NCI-H1105 (cell line): ENCODE data around the gene MIOX.
"Not testable (repeated sequence)": the region's sequence is repeated elsewhere in the genome, so short reads cannot be mapped to it uniquely, and the experiment has no call there.

Source experiments
- DNase-seq: peaks from one replicate; lab custom pipeline; 2025; lab: John Stamatoyannopoulos, UW

The MIOX gene

DNA sequence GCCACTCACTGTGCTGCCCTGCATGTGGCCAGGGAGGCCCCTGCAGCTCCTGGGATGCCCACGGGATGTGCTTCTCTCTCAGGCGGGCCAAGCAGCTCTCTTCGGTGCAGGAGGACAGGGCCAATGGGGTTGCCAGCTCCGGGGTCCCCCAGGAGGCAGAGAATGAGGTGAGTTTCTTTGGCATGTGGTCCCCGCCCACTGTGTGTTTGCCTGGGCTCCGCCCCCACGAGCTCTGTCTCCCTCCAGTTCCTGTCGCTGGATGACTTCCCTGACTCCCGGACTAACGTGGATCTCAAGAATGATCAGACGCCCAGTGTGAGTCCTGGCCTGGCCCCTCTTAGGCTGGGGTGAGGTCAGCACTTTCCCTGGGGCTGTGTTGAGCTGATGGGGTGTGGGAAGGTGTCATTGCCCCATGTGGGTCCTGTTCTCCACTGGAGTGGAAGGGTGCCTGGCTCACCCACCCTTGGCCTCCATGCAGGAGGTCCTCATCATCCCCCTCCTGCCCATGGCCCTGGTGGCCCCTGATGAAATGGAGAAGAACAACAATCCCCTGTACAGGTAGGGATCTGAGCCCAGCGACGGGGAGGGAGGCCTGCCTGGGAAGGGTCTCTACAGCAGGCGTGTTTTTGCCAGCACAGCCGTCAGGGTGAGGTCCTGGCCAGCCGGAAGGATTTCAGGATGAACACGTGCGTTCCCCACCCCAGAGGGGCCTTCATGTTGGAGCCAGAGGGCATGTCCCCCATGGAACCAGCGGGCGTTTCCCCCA, 31.0 kb downstream of the MIOX start:
- no peak for DNase-seq

GRCh38 chr22:50518606-50519005, 31.9 kb downstream of the MIOX start:
- DNase-seq: no peak

DNA sequence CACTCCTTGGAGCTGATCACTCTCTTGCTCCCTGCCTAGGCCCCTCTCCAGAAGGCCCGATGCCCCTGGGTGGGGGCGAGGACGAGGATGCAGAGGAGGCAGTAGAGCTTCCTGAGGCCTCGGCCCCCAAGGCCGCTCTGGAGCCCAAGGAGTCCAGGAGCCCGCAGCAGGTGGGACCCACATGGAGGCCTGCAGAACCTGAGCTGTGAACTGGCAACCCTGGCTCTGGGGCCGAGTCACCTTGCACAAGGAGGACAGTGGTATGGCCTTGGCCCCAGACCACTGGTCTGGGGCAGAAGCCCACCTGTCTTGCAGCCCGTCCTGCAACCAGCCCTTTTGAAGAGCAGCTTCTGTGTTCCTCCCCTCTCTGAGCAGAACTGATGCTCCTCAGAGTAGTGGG, 32.5 kb downstream of the MIOX start:
- no peak for DNase-seq

DNA sequence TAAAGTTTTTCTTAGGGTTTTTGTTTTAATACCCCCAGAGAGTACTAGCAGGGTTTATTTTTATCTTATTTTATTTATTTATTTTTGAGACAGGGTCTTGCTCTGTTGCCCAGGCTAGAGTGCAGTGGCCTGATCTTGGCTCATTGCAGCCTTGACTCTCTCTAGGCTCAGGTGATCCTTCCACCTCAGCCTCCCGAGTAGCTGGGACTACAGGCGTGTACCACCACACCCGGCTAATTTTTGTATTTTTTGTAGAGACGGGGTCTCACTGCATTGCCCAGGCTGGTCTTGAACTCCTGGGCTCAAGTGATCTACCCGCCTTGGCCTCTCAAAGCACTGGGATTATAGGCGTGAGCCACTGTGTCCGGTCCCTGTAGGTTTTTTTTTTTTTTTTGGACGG, 33.5 kb downstream of the MIOX start:
- DNase-seq: not testable (repeated sequence)

- no peak for DNase-seq
These were observed 34.3 kb downstream of the MIOX start for GRCh38 chr22:50520826-50521453.

GRCh38 chr22:50521710-50522109, 35.1 kb downstream of the MIOX start:
- DNase-seq: no peak

DNA sequence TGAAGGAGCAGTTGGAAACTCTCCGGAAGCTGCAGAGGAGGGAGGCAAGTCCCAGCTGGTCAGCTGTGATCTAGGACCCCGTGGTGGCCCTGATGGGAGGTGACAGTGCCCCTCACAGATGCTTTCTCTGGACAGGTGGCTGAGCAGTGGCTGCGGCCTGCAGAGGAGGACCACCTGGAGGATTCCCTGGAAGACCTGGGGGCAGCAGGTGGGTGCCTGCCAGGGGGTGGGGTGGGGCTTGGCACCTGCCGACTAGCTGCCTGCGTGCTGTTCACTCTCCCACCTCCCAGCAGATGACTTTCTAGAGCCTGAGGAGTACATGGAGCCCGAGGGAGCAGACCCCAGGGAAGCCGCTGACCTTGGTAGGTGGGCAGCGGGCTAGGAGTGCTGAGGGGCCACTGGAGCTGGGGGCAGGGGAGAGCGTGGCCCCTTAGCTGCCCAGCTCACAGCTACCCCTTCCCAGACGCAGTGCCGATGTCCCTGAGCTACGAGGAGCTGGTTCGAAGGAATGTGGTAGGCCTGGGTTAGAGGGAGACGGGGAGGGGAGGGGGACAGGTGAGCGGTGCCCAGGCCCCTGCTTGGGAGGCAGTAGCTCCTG, 35.6 kb downstream of the MIOX start:
- DNase-seq: no peak

DNA sequence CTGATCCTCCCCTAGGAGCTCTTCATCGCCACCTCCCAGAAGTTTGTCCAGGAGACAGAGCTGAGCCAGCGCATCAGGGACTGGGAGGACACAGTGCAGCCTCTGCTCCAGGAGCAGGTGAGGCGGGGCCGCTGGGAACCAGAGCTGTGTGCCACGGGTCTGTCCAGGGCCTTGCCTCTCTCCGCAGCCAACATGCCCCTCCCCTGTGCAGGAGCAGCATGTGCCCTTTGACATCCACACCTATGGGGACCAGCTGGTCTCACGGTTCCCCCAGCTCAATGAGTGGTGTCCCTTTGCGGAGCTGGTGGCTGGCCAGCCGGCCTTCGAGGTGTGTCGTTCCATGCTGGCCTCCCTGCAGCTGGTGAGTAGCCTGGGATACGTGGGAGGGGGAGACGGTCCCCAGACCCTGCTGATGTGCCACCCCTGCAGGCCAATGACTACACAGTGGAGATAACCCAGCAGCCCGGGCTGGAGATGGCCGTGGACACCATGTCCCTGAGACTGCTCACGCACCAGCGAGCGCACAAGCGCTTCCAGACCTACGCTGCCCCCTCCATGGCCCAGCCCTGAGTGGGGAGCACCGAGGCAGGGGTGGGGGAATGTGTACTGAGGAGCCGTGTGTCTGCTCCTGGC, 36.3 kb downstream of the MIOX start:
- DNase-seq: no peak

GRCh38 chr22:50523458-50523805, 36.8 kb downstream of the MIOX start:
- DNase-seq: no peak

DNA sequence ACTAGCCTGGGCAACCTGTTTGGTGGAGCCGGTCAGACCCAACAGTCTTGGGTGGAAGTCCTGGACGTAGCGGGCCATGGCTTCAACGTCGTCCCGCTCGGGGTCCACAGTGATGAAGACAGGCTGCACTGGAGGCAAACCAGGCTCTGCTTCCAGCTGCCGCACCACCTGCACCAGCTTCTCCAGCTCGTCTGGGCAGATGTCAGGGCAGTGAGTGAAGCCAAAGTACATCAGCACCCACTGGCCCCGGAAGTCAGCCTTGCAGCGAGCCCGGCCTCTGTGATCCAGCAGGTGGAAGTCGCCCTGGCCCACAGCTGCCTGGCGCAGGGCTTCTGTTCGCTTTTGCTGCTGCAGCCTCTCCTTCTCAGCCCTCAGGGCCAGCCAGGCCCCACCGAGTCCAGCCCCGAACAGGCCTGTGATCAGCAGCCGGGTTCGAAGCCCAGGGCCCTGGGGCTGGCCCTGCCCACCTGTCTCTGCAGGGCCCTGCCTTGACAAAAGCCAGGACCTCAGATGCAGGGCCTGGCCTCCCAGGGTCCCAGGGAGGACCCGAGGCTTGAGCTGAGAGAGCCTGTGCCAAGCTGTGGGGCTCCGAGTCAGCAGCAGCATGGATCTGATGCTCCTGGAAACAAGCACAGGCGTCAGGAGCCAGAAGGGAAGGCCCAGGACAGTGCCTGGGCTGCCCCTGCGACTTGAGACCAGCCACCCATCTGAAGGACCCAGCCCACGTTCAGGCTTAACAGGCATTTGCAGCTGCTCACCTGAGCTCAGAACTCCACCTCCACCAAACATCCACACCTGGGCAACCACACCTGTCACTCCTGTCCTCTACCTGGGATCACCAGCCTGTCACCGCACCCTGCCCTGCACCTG, 37.4 kb downstream of the MIOX start:
- no peak for DNase-seq

DNA sequence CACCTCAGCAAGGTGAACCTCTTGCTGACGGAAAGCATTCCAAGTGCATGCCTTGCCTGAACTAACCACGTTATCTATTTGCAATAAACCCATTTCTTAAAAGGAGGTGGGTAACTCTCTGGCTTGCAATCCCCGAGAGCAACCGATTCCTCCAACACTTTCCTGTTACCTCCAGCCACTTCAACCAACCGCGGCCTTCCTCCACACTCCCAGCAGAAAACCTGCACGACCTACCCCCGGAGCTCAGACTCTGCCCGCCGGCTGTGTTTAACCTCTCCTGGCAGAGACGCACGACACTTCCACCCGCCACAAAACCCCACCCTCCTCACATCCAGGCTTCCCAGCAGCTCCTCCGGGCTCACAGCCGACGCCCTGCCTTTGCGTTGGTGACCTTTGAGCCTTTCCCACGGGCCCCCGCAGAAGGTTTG, 38.0 kb downstream of the MIOX start:
- peak; percentile 12 for DNase-seq

- DNase-seq: peak; percentile 93
These were observed 38.6 kb downstream of the MIOX start, which contains the start of gene SCO2 for GRCh38 chr22:50525104-50525857. Gene SCO2, minus strand, starts transcription at chr22:50525598. Its CDS starts 1,187 bp downstream, at chr22:50524411.

GRCh38 chr22:50525858-50526107, 39.1 kb downstream of the MIOX start:
- DNase-seq: no peak

- peak; percentile 59 for DNase-seq
These were observed 39.6 kb downstream of the MIOX start for GRCh38 chr22:50526108-50526833.

DNA sequence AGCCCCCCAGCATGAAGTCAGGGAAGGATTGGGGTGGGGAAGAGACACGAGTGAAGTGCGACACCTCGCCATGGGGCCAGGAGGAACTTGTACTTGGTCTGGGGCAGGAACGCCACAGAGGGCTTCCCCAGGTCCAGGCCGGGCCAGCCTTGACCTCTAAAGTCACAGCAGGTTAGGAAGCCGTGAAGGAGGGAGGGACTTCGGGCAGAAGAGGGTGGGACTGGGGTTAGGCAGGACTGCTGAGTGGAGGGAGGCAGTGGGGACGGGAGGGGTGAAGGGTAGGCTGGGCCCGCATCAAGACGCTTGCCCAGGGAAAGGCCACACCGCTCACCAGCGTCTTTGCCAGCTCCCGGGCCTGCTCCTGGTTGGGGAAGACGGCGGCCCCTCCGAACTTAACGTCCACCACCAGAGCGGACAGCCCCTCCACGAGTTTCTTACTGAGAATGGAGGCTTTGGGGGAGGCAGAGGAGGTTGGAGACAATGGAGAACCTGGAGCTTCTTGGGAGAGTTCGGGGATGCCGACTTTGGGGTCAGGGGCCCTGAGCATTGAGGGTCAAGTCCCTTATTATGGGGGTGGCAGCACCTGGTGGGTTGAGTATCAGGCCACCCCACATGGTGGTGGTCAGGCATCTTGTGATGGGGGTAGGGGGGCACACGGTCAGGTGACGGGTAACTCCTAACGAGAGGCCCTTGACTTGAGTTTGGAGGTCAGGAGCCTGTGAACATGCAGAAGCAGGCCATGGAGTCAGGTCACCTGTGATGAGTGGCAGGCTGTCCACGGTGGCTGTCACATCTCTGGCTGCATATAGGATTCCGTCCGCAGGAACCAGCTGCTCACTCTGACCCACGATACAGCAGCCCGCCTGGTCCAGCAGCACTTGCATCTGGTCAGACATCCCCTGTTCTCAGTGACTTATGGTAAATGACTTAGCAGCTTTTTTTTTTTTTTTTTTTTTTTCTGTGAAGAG, 40.5 kb downstream of the MIOX start:
- peak; percentile 24 for DNase-seq

GRCh38 chr22:50527921-50528681, 41.4 kb downstream of the MIOX start:
- DNase-seq: no peak

DNA sequence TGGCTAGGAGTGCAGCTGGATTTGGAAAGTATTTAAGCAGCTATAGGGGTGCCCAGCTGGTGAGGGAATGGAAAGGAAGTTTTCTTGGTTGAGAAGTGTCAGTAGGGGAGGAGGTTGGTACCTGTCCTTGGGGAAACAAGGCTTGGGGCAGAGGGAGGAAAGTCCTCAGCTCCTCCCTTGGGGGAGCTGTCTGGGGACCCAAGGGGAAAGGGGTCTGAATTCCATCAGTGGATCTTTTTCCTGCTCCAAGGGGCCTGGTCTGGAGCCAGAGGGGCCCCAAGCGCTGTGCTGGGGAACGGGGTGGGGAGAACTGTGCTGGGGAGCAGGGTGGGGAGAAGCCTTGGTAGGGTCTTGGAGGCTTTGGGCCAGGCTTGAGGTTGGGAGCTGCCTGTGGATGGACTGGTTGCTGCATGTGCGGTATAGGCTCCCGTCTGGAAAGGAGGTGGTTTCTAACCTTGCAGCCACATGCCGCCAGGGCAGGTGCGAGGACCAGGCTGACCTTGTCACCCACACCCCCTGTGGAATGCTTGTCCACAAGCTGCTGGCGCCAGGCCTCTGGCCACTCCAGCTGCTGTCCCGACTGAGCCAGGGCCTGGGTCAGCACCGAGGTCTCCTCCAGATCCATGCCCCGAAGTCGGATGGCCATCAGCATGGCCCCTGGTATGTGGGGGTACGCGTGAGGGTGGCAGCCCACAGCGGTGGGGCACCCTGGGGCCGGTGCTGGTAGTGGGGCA, 42.2 kb downstream of the MIOX start:
- no peak for DNase-seq

- DNase-seq: no peak
These were observed 42.8 kb downstream of the MIOX start for GRCh38 chr22:50529416-50529896.
